GM19193 (cell line): ENCODE measurements around the gene SCUBE3.

Source experiments
- POLR2A ChIP-seq: IDR thresholded peaks from 4 replicates; pipeline ENCODE4 v1.6.1; 2011; ENCODE audit not compliant: insufficient read depth, insufficient read length; ENCODE audit errors: extremely low read depth

SCUBE3 gene

GRCh38 chr6:35178932-35179832 is 34.6 kb upstream of the SCUBE3 start:
- TF ChIP-seq POLR2A = no peak

GRCh38 chr6:35179901-35180535 is 33.7 kb upstream of the SCUBE3 start:
- no peak for TF ChIP-seq POLR2A

- TF ChIP-seq POLR2A = no peak
Measured at GRCh38 chr6:35181308-35181932, 32.3 kb upstream of the SCUBE3 start.

- TF ChIP-seq POLR2A = no peak
Measured at GRCh38 chr6:35181933-35182612, 31.7 kb upstream of the SCUBE3 start.

GRCh38 chr6:35183281-35183680 is 30.5 kb upstream of the SCUBE3 start:
- no peak for TF ChIP-seq POLR2A

- TF ChIP-seq POLR2A = no peak
Measured at GRCh38 chr6:35183935-35184334, 29.8 kb upstream of the SCUBE3 start.

GRCh38 chr6:35184580-35185301 is 29.0 kb upstream of the SCUBE3 start:
- TF ChIP-seq POLR2A = no peak

- no peak for TF ChIP-seq POLR2A
Measured at GRCh38 chr6:35185302-35185681, 28.5 kb upstream of the SCUBE3 start.

GRCh38 chr6:35185971-35186370 is 27.8 kb upstream of the SCUBE3 start:
- TF ChIP-seq POLR2A = no peak

- TF ChIP-seq POLR2A = no peak
Measured at GRCh38 chr6:35186571-35186970, 27.2 kb upstream of the SCUBE3 start.

- TF ChIP-seq POLR2A = no peak
Measured at GRCh38 chr6:35188886-35189285, 24.9 kb upstream of the SCUBE3 start.

- no peak for TF ChIP-seq POLR2A
Measured at GRCh38 chr6:35190306-35190705, 23.4 kb upstream of the SCUBE3 start.

GRCh38 chr6:35191889-35192288 is 21.9 kb upstream of the SCUBE3 start:
- TF ChIP-seq POLR2A = no peak

GRCh38 chr6:35192301-35192860 is 21.4 kb upstream of the SCUBE3 start:
- no peak for TF ChIP-seq POLR2A
